K562 (cell line): ENCODE results near the gene OSGEPL1. TPM values are rescaled to one million over a fixed set of nuclear protein-coding genes. Genes with fewer than 3 reads are reported as not detected.

Source experiments
- CCAR2 ChIP-seq: fragments of 200-400 bp; formaldehyde crosslinking; IDR thresholded peaks from 2 replicates; pipeline ENCODE4 v1.6.1; 2017; ENCODE audit warnings: mild to moderate bottlenecking, low read depth, low read length
- CHD1 ChIP-seq: fragments of 200-600 bp; sonication (generic); IDR thresholded peaks from one replicate; pipeline ENCODE4 v1.6.1; 2012; ENCODE audit warnings: mild to moderate bottlenecking, moderate library complexity, low read length, inconsistent platforms
- ELF2 ChIP-seq: fragments of 250-450 bp; sonication (Bioruptor Pico); IDR thresholded peaks from 2 replicates; pipeline ENCODE4 v1.5.0; 2021; ENCODE audit warnings: mild to moderate bottlenecking
- FOXA3 ChIP-seq, 2 experiments: fragments of 450-650 bp in 1 of 2; sonication (generic) in 1 of 2; formaldehyde crosslinking; IDR thresholded peaks in 1 of 2; conservative IDR thresholded peaks in 1 of 2; 2 replicates each; pipeline versions ENCODE4 v1.4.0 to v1.8.0; 2020 to 2022; ENCODE audit warnings: mild to moderate bottlenecking in 2 of 2, missing genetic modification reagents in 1 of 2
- FOXK1 ChIP-seq: sonication (generic); formaldehyde crosslinking; IDR thresholded peaks from 2 replicates; pipeline ENCODE4 v1.8.0; 2022; ENCODE audit warnings: missing genetic modification reagents, mild to moderate bottlenecking, borderline replicate concordance
- FOXP1 ChIP-seq: sonication (generic); formaldehyde crosslinking; IDR thresholded peaks from 2 replicates; pipeline ENCODE4 v1.8.0; 2022; ENCODE audit warnings: mild to moderate bottlenecking, missing genetic modification reagents
- HDAC1 ChIP-seq, 2 experiments: fragments of 450-650 bp; IDR thresholded peaks; 2 replicates each; pipeline ENCODE4 v1.6.1; 2016 to 2017; ENCODE audit warnings: inconsistent platforms in 1 of 2, mild to moderate bottlenecking in 1 of 2, moderate library complexity in 1 of 2
- HDAC6 ChIP-seq: IDR thresholded peaks from 2 replicates; pipeline ENCODE4 v1.6.1; 2012; ENCODE audit warnings: low read depth, mild to moderate bottlenecking, control low read depth, inconsistent platforms, low read length, moderate library complexity
- PHF8 ChIP-seq: fragments of 200-600 bp; sonication (generic); IDR thresholded peaks from 2 replicates; pipeline ENCODE4 v1.6.1; 2012; ENCODE audit warnings: mixed run types, mild to moderate bottlenecking, inconsistent platforms, low read length, moderate library complexity, borderline replicate concordance
- POLR3G ChIP-seq: IDR thresholded peaks from 2 replicates; pipeline ENCODE4 v1.6.1; 2011; ENCODE audit not compliant: insufficient read length, insufficient replicate concordance; ENCODE audit errors: extremely low read depth
- SAFB2 ChIP-seq: fragments of 200-400 bp; formaldehyde crosslinking; IDR thresholded peaks from 2 replicates; pipeline ENCODE4 v1.6.1; 2018; ENCODE audit warnings: borderline replicate concordance, low read length, low read depth, moderate library complexity; ENCODE audit not compliant: severe bottlenecking
- SLC30A9 ChIP-seq: fragments of 250-450 bp; sonication (Bioruptor Pico); IDR thresholded peaks from 2 replicates; pipeline ENCODE4 v1.8.0; 2022; ENCODE audit warnings: mild to moderate bottlenecking, moderate library complexity
- SMAD3 ChIP-seq: fragments of 450-650 bp; formaldehyde crosslinking; conservative IDR thresholded peaks from 2 replicates; pipeline ENCODE4 v1.4.0; 2020; ENCODE audit warnings: mild to moderate bottlenecking
- TOE1 ChIP-seq, 2 experiments: fragments of 450-650 bp in 1 of 2; sonication (generic) in 1 of 2; formaldehyde crosslinking in 1 of 2; IDR thresholded peaks; 2 replicates each; pipeline versions ENCODE4 v1.7.1 to v1.8.0; 2016 to 2022; ENCODE audit warnings: borderline replicate concordance in 2 of 2, mild to moderate bottlenecking in 2 of 2, antibody characterized with exemption in 1 of 2, inconsistent platforms in 1 of 2, low read depth in 1 of 2, missing genetic modification reagents in 1 of 2, moderate library complexity in 1 of 2
- ZNF146 ChIP-seq: IDR thresholded peaks from one replicate; pipeline ENCODE4 v1.6.1; 2018; ENCODE audit warnings: missing compliant biosample characterization; ENCODE audit not compliant: unreplicated experiment
- ZNF280A ChIP-seq: fragments of 450-650 bp; IDR thresholded peaks from 2 replicates; pipeline ENCODE4 v1.6.1; 2018; ENCODE audit warnings: mild to moderate bottlenecking, low read depth; ENCODE audit not compliant: partially characterized antibody
- ZNF282 ChIP-seq: sonication (generic); formaldehyde crosslinking; IDR thresholded peaks from 2 replicates; pipeline ENCODE4 v1.8.1; 2023; ENCODE audit warnings: missing genetic modification reagents
- polyA plus RNA-seq, 8 experiments: library from polyadenylated mRNA; depleted of rRNA in 4 of 8; stranded (reverse) in 5 of 8; unstranded in 3 of 8; fragments of >200 nt; fragmentation: Nextera tagmentation in 2 of 8; fragmentation: Illumina TruSeq in 1 of 8; extraction: Ambion mirVana in 2 of 8; extraction: Trizol in 1 of 8; gene quantifications; 2 replicates each; pipeline versions ENCODE4 v1.2.1 to v1.2.3, GENCODE V29; 2011 to 2014; ENCODE audit warnings: inconsistent platforms in 1 of 8, missing spikeins in 1 of 8
- total RNA-seq, 7 experiments: library from RNA; depleted of rRNA in 6 of 7; stranded (reverse); fragments of >200 nt in 6 of 7; fragmentation: Illumina TruSeq in 2 of 7; extraction: Trizol in 2 of 7; gene quantifications; 2 replicates each; pipeline versions ENCODE4 v1.2.1 to v1.2.3, GENCODE V29; 2011 to 2021; ENCODE audit warnings: low replicate concordance in 1 of 7
- TF ChIP-seq, protein P1 (sequence below): fragments of 450-650 bp; conservative IDR thresholded peaks from 2 replicates; pipeline ENCODE4 v1.6.1; 2016; ENCODE audit warnings: missing genetic modification characterization, low read depth, mild to moderate bottlenecking, control low read depth, missing compliant biosample characterization
- TF ChIP-seq, protein P2 (sequence below): fragments of 450-650 bp; formaldehyde crosslinking; conservative IDR thresholded peaks from 2 replicates; pipeline ENCODE4 v1.4.0; 2022; ENCODE audit warnings: mild to moderate bottlenecking, missing genetic modification characterization
- TF ChIP-seq, protein P3 (sequence below): fragments of 250-450 bp; sonication (Bioruptor Pico); IDR thresholded peaks from 2 replicates; pipeline ENCODE4 v1.8.0; 2021; ENCODE audit warnings: borderline replicate concordance, mild to moderate bottlenecking, moderate library complexity; ENCODE audit not compliant: poor library complexity, severe bottlenecking

The OSGEPL1 gene
- total and polyA plus RNA-seq, 9 of the 15 experiments (the other 6 are each of a cell fraction or from before 2014, with no cell fraction given) = 2.5 to 10.8 (median 6.5) TPM

- TF ChIP-seq FOXP1 (no peak), FOXA3 (CRISPR knock-in tag; conservative IDR thresholded peaks at IDR 0.05 in 1 of 2, IDR thresholded peaks at IDR 0.05 in 1 of 2) (no peak), ZNF282 (CRISPR knock-in tag) (no peak), ELF2 (CRISPR knock-in tag) (no peak), HDAC6 (no peak), SMAD3 (CRISPR knock-in tag) (no peak), POLR3G (no peak), ZNF280A (no peak), PHF8 (peak; percentile 79; the same call in 1 of the 2 replicates), ZNF146 (CRISPR knock-in tag) (no peak), SLC30A9 (no peak), CHD1 (no peak), CCAR2 (no peak), TOE1 (IDR thresholded peaks at IDR 0.05; ENCODE audit: borderline replicate concordance) (peak; percentile 93), TOE1 (CRISPR knock-in tag; IDR thresholded peaks at IDR 0.05; ENCODE audit: borderline replicate concordance, low read depth) (no peak), HDAC1 (IDR thresholded peaks at IDR 0.05) (peak in 1 of 2 experiments; percentile 60; a peak in 2 of 4 replicates), FOXK1 (CRISPR knock-in tag) (no peak), SAFB2 (no peak)
- TF ChIP-seq, protein P1, sequence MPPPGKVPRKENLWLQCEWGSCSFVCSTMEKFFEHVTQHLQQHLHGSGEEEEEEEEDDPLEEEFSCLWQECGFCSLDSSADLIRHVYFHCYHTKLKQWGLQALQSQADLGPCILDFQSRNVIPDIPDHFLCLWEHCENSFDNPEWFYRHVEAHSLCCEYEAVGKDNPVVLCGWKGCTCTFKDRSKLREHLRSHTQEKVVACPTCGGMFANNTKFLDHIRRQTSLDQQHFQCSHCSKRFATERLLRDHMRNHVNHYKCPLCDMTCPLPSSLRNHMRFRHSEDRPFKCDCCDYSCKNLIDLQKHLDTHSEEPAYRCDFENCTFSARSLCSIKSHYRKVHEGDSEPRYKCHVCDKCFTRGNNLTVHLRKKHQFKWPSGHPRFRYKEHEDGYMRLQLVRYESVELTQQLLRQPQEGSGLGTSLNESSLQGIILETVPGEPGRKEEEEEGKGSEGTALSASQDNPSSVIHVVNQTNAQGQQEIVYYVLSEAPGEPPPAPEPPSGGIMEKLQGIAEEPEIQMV (tag) = no peak
- TF ChIP-seq, protein P2, sequence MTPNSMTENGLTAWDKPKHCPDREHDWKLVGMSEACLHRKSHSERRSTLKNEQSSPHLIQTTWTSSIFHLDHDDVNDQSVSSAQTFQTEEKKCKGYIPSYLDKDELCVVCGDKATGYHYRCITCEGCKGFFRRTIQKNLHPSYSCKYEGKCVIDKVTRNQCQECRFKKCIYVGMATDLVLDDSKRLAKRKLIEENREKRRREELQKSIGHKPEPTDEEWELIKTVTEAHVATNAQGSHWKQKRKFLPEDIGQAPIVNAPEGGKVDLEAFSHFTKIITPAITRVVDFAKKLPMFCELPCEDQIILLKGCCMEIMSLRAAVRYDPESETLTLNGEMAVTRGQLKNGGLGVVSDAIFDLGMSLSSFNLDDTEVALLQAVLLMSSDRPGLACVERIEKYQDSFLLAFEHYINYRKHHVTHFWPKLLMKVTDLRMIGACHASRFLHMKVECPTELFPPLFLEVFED (CRISPR knock-in tag) = no peak
- TF ChIP-seq, protein P3, sequence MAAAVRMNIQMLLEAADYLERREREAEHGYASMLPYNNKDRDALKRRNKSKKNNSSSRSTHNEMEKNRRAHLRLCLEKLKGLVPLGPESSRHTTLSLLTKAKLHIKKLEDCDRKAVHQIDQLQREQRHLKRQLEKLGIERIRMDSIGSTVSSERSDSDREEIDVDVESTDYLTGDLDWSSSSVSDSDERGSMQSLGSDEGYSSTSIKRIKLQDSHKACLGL (CRISPR knock-in tag) = no peak
These were observed at the start of gene OSGEPL1 (continued) for GRCh38 chr2:189762551-189763298.
